GM10266 (cell line): ENCODE data around the gene CHN2.
A peak's percentile ranks its signal among the peaks of the same experiment; 100 is the strongest.

ENCODE experiments used
- DNase-seq: peaks from one replicate; pipeline ENCODE4 v3.0.0; 2012; ENCODE audit errors: extremely low spot score
- CTCF ChIP-seq: IDR thresholded peaks from 2 replicates; pipeline ENCODE4 v1.5.1; 2012; ENCODE audit warnings: mild to moderate bottlenecking, low read depth; ENCODE audit not compliant: control insufficient read depth, insufficient read depth; ENCODE audit errors: missing control alignments

CHN2 gene

GRCh38 chr7:29398011-29398410 lies 203.4 kb downstream of the CHN2 start:
- no peak for TF ChIP-seq CTCF
- DNase-seq: no peak

- no peak for DNase-seq
These were observed 205.9 kb downstream of the CHN2 start for GRCh38 chr7:29400437-29400836.

GRCh38 chr7:29401769-29402168 lies 207.2 kb downstream of the CHN2 start:
- no peak for TF ChIP-seq CTCF
- no peak for DNase-seq

More at GRCh38 chr7:29400437-29400836, 205.9 kb downstream of the CHN2 start:
- no peak for TF ChIP-seq CTCF

GRCh38 chr7:29405891-29406290 lies 211.3 kb downstream of the CHN2 start:
- TF ChIP-seq CTCF: no peak
- DNase-seq: no peak

GRCh38 chr7:29406366-29406765 lies 211.8 kb downstream of the CHN2 start:
- no peak for DNase-seq
- TF ChIP-seq CTCF: no peak

GRCh38 chr7:29408841-29409243 lies 214.3 kb downstream of the CHN2 start:
- DNase-seq: peak; percentile 66
- peak; percentile 75 for TF ChIP-seq CTCF

GRCh38 chr7:29410996-29411395 lies 216.4 kb downstream of the CHN2 start:
- no peak for DNase-seq
- TF ChIP-seq CTCF: no peak
